ENCODE measurements around the gene RLF. TPM values are rescaled to one million over a fixed set of nuclear protein-coding genes. Genes with fewer than 3 reads are reported as not detected.

RLF gene
- total and polyA plus RNA-seq, 2 donors (not counting 1 experiment from before 2014, with no cell fraction given): 12.4 to 20.8 TPM

GRCh38 chr1:40141878-40142535 lies 19.2 kb upstream of the RLF start:
- H4K20me1 ChIP-seq (ENCODE audit: control insufficient read depth, extremely low read depth, insufficient read depth, low read length): no peaks in the 10 kb centered on the region
- no peaks in the 10 kb centered on the region for H3K4me1 ChIP-seq (ENCODE audit: control insufficient read depth, extremely low read depth, insufficient read depth, low read length)
- H3K4me2 ChIP-seq (ENCODE audit: extremely low read depth, insufficient read depth, low read length): no peak overlapping the region
- H3K9ac ChIP-seq (ENCODE audit: insufficient read depth, low read length): no peak overlapping the region
- H3K27me3 ChIP-seq (ENCODE audit: control insufficient read depth, insufficient read depth, low read length): peaks cover 9% of the 10 kb centered on the region
- peak in 1 of 2 donors; percentile 81 for DNase-seq (ENCODE audit: low read depth in 2 of 2)
- H3K4me3 ChIP-seq (replicated peaks in 1 of 4; ENCODE audit: control extremely low read depth in 1 of 4, insufficient read depth in 1 of 4, low read depth in 3 of 4, low read length in 4 of 4): no peak overlapping the region
- no peaks in the 10 kb centered on the region for H3K79me2 ChIP-seq (ENCODE audit: control insufficient read depth, insufficient read depth, low read length)
- no peak for TF ChIP-seq EZH2 (IDR thresholded peaks at IDR 0.05; ENCODE audit: low read length, missing control alignments)
- no peak for TF ChIP-seq CTCF (conservative IDR thresholded peaks at IDR 0.05 in 1 of 2, IDR thresholded peaks at IDR 0.05 in 1 of 2; ENCODE audit: low read depth in 1 of 2, low read length in 2 of 2)
- H3K36me3 ChIP-seq (ENCODE audit: control insufficient read depth, insufficient read depth, low read length): no peaks in the 10 kb centered on the region
- H3K27ac ChIP-seq (ENCODE audit: insufficient read depth, low read length): no peak overlapping the region
- H3K9me3 ChIP-seq (ENCODE audit: control insufficient read depth, insufficient read depth, low read depth, low read length): no peaks in the 10 kb centered on the region
- H2AFZ ChIP-seq (ENCODE audit: low read length): no peak overlapping the region

GRCh38 chr1:40143891-40144575 lies 17.2 kb upstream of the RLF start:
- Histone ChIP-seq H4K20me1 (ENCODE audit: control insufficient read depth, extremely low read depth, insufficient read depth, low read length) (no peaks in the 10 kb centered on the region), H3K27ac (ENCODE audit: insufficient read depth, low read length) (no peak overlapping the region), H3K27me3 (ENCODE audit: control insufficient read depth, insufficient read depth, low read length) (peaks cover 9% of the 10 kb centered on the region), H2AFZ (ENCODE audit: low read length) (no peak overlapping the region), H3K79me2 (ENCODE audit: control insufficient read depth, insufficient read depth, low read length) (no peaks in the 10 kb centered on the region), H3K9me3 (ENCODE audit: control insufficient read depth, insufficient read depth, low read depth, low read length) (no peaks in the 10 kb centered on the region), H3K9ac (ENCODE audit: insufficient read depth, low read length) (no peak overlapping the region), H3K36me3 (ENCODE audit: control insufficient read depth, insufficient read depth, low read length) (no peaks in the 10 kb centered on the region), H3K4me1 (ENCODE audit: control insufficient read depth, extremely low read depth, insufficient read depth, low read length) (no peaks in the 10 kb centered on the region), H3K4me2 (ENCODE audit: extremely low read depth, insufficient read depth, low read length) (no peak overlapping the region), H3K4me3 (replicated peaks in 1 of 4; ENCODE audit: control extremely low read depth in 1 of 4, insufficient read depth in 1 of 4, low read depth in 3 of 4, low read length in 4 of 4) (no peak overlapping the region)
- TF ChIP-seq EZH2 (IDR thresholded peaks at IDR 0.05; ENCODE audit: low read length, missing control alignments): no peak
- peak; percentile 78 to 81 for TF ChIP-seq CTCF (conservative IDR thresholded peaks at IDR 0.05 in 1 of 2, IDR thresholded peaks at IDR 0.05 in 1 of 2; ENCODE audit: low read depth in 1 of 2, low read length in 2 of 2)
- peak; percentile 55 to 75 for DNase-seq (ENCODE audit: low read depth in 2 of 2)

GRCh38 chr1:40151457-40152079 lies 9.6 kb upstream of the RLF start:
- no peak for DNase-seq (ENCODE audit: low read depth in 2 of 2)
- H2AFZ ChIP-seq (ENCODE audit: low read length): no peak overlapping the region
- no peaks in the 10 kb centered on the region for H3K27me3 ChIP-seq (ENCODE audit: control insufficient read depth, insufficient read depth, low read length)
- no peak overlapping the region for H3K4me2 ChIP-seq (ENCODE audit: extremely low read depth, insufficient read depth, low read length)
- H3K9me3 ChIP-seq (ENCODE audit: control insufficient read depth, insufficient read depth, low read depth, low read length): no peaks in the 10 kb centered on the region
- TF ChIP-seq EZH2 (IDR thresholded peaks at IDR 0.05; ENCODE audit: low read length, missing control alignments) (no peak), CTCF (conservative IDR thresholded peaks at IDR 0.05 in 1 of 2, IDR thresholded peaks at IDR 0.05 in 1 of 2; ENCODE audit: low read depth in 1 of 2, low read length in 2 of 2) (no peak)
- H3K36me3 ChIP-seq (ENCODE audit: control insufficient read depth, insufficient read depth, low read length): no peaks in the 10 kb centered on the region
- no peak overlapping the region for H3K4me3 ChIP-seq (replicated peaks in 1 of 4; ENCODE audit: control extremely low read depth in 1 of 4, insufficient read depth in 1 of 4, low read depth in 3 of 4, low read length in 4 of 4)
- H3K79me2 ChIP-seq (ENCODE audit: control insufficient read depth, insufficient read depth, low read length): no peaks in the 10 kb centered on the region
- H4K20me1 ChIP-seq (ENCODE audit: control insufficient read depth, extremely low read depth, insufficient read depth, low read length): no peaks in the 10 kb centered on the region
- no peak overlapping the region for H3K27ac ChIP-seq (ENCODE audit: insufficient read depth, low read length)
- no peak overlapping the region for H3K9ac ChIP-seq (ENCODE audit: insufficient read depth, low read length)
- H3K4me1 ChIP-seq (ENCODE audit: control insufficient read depth, extremely low read depth, insufficient read depth, low read length): no peaks in the 10 kb centered on the region

Data from fibroblast of lung (primary cell).